GM21723 (cell line): ENCODE data around the gene MB21D2.

Source experiments
- ATAC-seq: cut with Tn5 transposase; IDR thresholded peaks from one replicate; pipeline ENCODE4 v1.9.1; 2021; ENCODE audit warnings: mild to moderate bottlenecking, moderate library complexity; ENCODE audit not compliant: unreplicated experiment

MB21D2 gene

GRCh38 chr3:192840143-192840836 lies 77.4 kb downstream of the MB21D2 start:
- ATAC-seq = peak; percentile 39

- ATAC-seq = no peak
Measured at GRCh38 chr3:192835818-192836815, 81.5 kb downstream of the MB21D2 start.

GRCh38 chr3:192834428-192834827 lies 83.2 kb downstream of the MB21D2 start:
- no peak for ATAC-seq

- no peak for ATAC-seq
Measured at GRCh38 chr3:192833177-192833890, 84.3 kb downstream of the MB21D2 start.

GRCh38 chr3:192831801-192832347 lies 85.8 kb downstream of the MB21D2 start:
- ATAC-seq = no peak

- peak; percentile 47 for ATAC-seq
Measured at GRCh38 chr3:192831111-192831644, 86.5 kb downstream of the MB21D2 start.

GRCh38 chr3:192830291-192831110 lies 87.2 kb downstream of the MB21D2 start:
- ATAC-seq = peak; percentile 32

- no peak for ATAC-seq
Measured at GRCh38 chr3:192827863-192828594, 89.6 kb downstream of the MB21D2 start.

GRCh38 chr3:192827208-192827607 lies 90.4 kb downstream of the MB21D2 start:
- ATAC-seq = no peak

GRCh38 chr3:192826214-192827006 lies 91.2 kb downstream of the MB21D2 start:
- ATAC-seq = peak; percentile 5

- ATAC-seq = peak; percentile 54
Measured at GRCh38 chr3:192825657-192826200, 91.9 kb downstream of the MB21D2 start.

GRCh38 chr3:192825216-192825615 lies 92.4 kb downstream of the MB21D2 start:
- ATAC-seq = no peak

- no peak for ATAC-seq
Measured at GRCh38 chr3:192824313-192824712, 93.3 kb downstream of the MB21D2 start.

GRCh38 chr3:192821161-192821560 lies 96.5 kb downstream of the MB21D2 start:
- ATAC-seq = no peak

- no peak for ATAC-seq
Measured at GRCh38 chr3:192820161-192820560, 97.5 kb downstream of the MB21D2 start.

- peak; percentile 61 for ATAC-seq
Measured at GRCh38 chr3:192819001-192819569, 98.6 kb downstream of the MB21D2 start.

- peak; percentile 31 for ATAC-seq
Measured at GRCh38 chr3:192818126-192818525, 99.5 kb downstream of the MB21D2 start.

- ATAC-seq = peak; percentile 24
Measured at GRCh38 chr3:192817506-192817905, 100.2 kb downstream of the MB21D2 start.
